ENCODE results near the gene TMPRSS15. TPM values are rescaled to one million over a fixed set of nuclear protein-coding genes. Genes with fewer than 3 reads are reported as not detected.

Gene TMPRSS15
- total RNA-seq, 1 donor from 2014 or later, result not detected

- no peak for TF ChIP-seq EZH2phosphoT487 (IDR thresholded peaks at IDR 0.05)
- TF ChIP-seq EZH2 (IDR thresholded peaks at IDR 0.05), result no peak
- no peak for TF ChIP-seq CTCF (IDR thresholded peaks at IDR 0.05)
- Histone ChIP-seq H2AFZ (replicated peaks) (no peak overlapping the region), H3K4me1 (no peaks in the 10 kb centered on the region), H3K27me3 (no peaks in the 10 kb centered on the region), H3K9ac (no peak overlapping the region), H3F3A (ENCODE audit: low read depth) (no peaks in the 10 kb centered on the region), H3K4me2 (no peak overlapping the region), H3K4me3 (no peak overlapping the region), H3K9me3 (ENCODE audit: low read depth) (no peaks in the 10 kb centered on the region), H3K79me2 (ENCODE audit: low read depth) (no peaks in the 10 kb centered on the region), H4K20me1 (ENCODE audit: low read depth) (no peaks in the 10 kb centered on the region), H3K27ac (no peak overlapping the region), H3K36me3 (no peaks in the 10 kb centered on the region)
- Mint-ChIP-seq H3K27me3 (ENCODE audit: insufficient read depth, low read depth) (no peaks in the 10 kb centered on the region), H3K36me3 (no peaks in the 10 kb centered on the region), H3K9me3 (no peaks in the 10 kb centered on the region), H3K4me3 (no peak overlapping the region), H3K27ac (no peak overlapping the region), H3K4me1 (no peaks in the 10 kb centered on the region)
- DNase-seq (ENCODE audit: low spot score), result no peak
Measured at GRCh38 chr21:18268906-18269305, 134.7 kb downstream of the TMPRSS15 start.

GRCh38 chr21:18267496-18267895, 136.1 kb downstream of the TMPRSS15 start:
- no peak for TF ChIP-seq EZH2phosphoT487 (IDR thresholded peaks at IDR 0.05)
- no peak for TF ChIP-seq EZH2 (IDR thresholded peaks at IDR 0.05)
- Mint-ChIP-seq H3K4me1 (no peaks in the 10 kb centered on the region), H3K4me3 (no peak overlapping the region), H3K9me3 (no peaks in the 10 kb centered on the region), H3K27ac (no peak overlapping the region), H3K27me3 (ENCODE audit: insufficient read depth, low read depth) (no peaks in the 10 kb centered on the region), H3K36me3 (no peaks in the 10 kb centered on the region)
- H3K79me2 ChIP-seq (ENCODE audit: low read depth), result no peaks in the 10 kb centered on the region
- H4K20me1 ChIP-seq (ENCODE audit: low read depth), result no peaks in the 10 kb centered on the region
- H3K27me3 ChIP-seq, result no peaks in the 10 kb centered on the region
- no peak overlapping the region for H3K27ac ChIP-seq
- H2AFZ ChIP-seq (replicated peaks), result no peak overlapping the region
- no peak overlapping the region for H3K4me3 ChIP-seq
- no peak overlapping the region for H3K9ac ChIP-seq
- H3K9me3 ChIP-seq (ENCODE audit: low read depth), result no peaks in the 10 kb centered on the region
- no peaks in the 10 kb centered on the region for H3F3A ChIP-seq (ENCODE audit: low read depth)
- DNase-seq (ENCODE audit: low spot score), result no peak
- H3K4me2 ChIP-seq, result no peak overlapping the region
- H3K4me1 ChIP-seq, result no peaks in the 10 kb centered on the region
- no peaks in the 10 kb centered on the region for H3K36me3 ChIP-seq

- Mint-ChIP-seq H3K27me3 (ENCODE audit: insufficient read depth, low read depth) (no peaks in the 10 kb centered on the region), H3K27ac (no peak overlapping the region), H3K4me3 (no peak overlapping the region), H3K36me3 (no peaks in the 10 kb centered on the region), H3K9me3 (no peaks in the 10 kb centered on the region), H3K4me1 (no peaks in the 10 kb centered on the region)
- Histone ChIP-seq H3K9me3 (ENCODE audit: low read depth) (no peaks in the 10 kb centered on the region), H4K20me1 (ENCODE audit: low read depth) (no peaks in the 10 kb centered on the region), H3K36me3 (no peaks in the 10 kb centered on the region), H3K4me2 (no peak overlapping the region), H3K4me1 (no peaks in the 10 kb centered on the region), H3K9ac (no peak overlapping the region), H3K4me3 (no peak overlapping the region), H3K27ac (no peak overlapping the region), H3K79me2 (ENCODE audit: low read depth) (no peaks in the 10 kb centered on the region), H3K27me3 (no peaks in the 10 kb centered on the region), H3F3A (ENCODE audit: low read depth) (no peaks in the 10 kb centered on the region), H2AFZ (replicated peaks) (no peak overlapping the region)
- no peak for TF ChIP-seq CTCF (IDR thresholded peaks at IDR 0.05)
- no peak for TF ChIP-seq EZH2 (IDR thresholded peaks at IDR 0.05)
- TF ChIP-seq EZH2phosphoT487 (IDR thresholded peaks at IDR 0.05), result no peak
- no peak for DNase-seq (ENCODE audit: low spot score)
Measured at GRCh38 chr21:18265944-18266343, 137.6 kb downstream of the TMPRSS15 start.

GRCh38 chr21:18253799-18254198, 149.8 kb downstream of the TMPRSS15 start:
- Histone ChIP-seq H3K9me3 (ENCODE audit: low read depth) (no peaks in the 10 kb centered on the region), H3K79me2 (ENCODE audit: low read depth) (no peaks in the 10 kb centered on the region), H3K27me3 (no peaks in the 10 kb centered on the region), H3K27ac (no peak overlapping the region), H4K20me1 (ENCODE audit: low read depth) (no peaks in the 10 kb centered on the region), H3K4me1 (no peaks in the 10 kb centered on the region), H3K4me3 (no peak overlapping the region), H3F3A (ENCODE audit: low read depth) (peaks cover 29% of the 10 kb centered on the region), H3K9ac (no peak overlapping the region), H3K4me2 (no peak overlapping the region), H2AFZ (replicated peaks) (no peak overlapping the region), H3K36me3 (no peaks in the 10 kb centered on the region)
- Mint-ChIP-seq H3K27me3 (ENCODE audit: insufficient read depth, low read depth) (no peaks in the 10 kb centered on the region), H3K9me3 (no peaks in the 10 kb centered on the region), H3K4me1 (no peaks in the 10 kb centered on the region), H3K27ac (no peak overlapping the region), H3K4me3 (no peak overlapping the region), H3K36me3 (no peaks in the 10 kb centered on the region)
- DNase-seq (ENCODE audit: low spot score), result no peak
- no peak for TF ChIP-seq EZH2 (IDR thresholded peaks at IDR 0.05)
- no peak for TF ChIP-seq EZH2phosphoT487 (IDR thresholded peaks at IDR 0.05)
- no peak for TF ChIP-seq CTCF (IDR thresholded peaks at IDR 0.05)
